ENCODE measurements around the gene NDUFB8.

Gene NDUFB8

DNA sequence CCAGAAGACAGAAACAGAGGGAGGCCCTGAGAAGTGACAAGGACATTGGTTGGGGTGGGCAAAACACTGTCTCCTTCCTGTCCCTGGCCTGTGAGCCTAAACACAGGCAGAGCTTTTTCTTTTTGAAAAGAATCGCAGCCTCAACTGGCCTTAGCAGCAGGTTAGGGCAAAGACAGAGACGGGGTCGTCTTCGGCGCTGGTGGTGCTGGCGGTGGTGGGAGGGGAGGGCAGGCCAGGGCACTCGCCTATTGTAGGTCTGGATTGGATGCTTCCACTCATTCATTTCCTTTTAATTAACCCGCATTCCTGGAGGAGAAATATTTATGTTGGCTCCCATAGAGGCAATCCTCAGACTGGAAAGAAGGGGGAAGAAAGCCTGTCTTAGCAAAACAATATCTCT is 44.3 kb downstream of the NDUFB8 start:
- Histone ChIP-seq H3K36me3 (ENCODE audit: insufficient read depth) (no peaks in the 10 kb centered on the region), H3K27me3 (ENCODE audit: insufficient read depth, low read depth) (no peaks in the 10 kb centered on the region), H3K4me1 (ENCODE audit: low read depth, poor library complexity, severe bottlenecking) (peaks cover 10% of the 10 kb centered on the region), H3K27ac (no peak overlapping the region), H3K79me2 (ENCODE audit: insufficient read depth, low read depth) (no peaks in the 10 kb centered on the region), H3K9ac (no peak overlapping the region), H3K4me2 (no peak overlapping the region), H3K4me3 (IDR thresholded peaks at IDR 0.05; ENCODE audit: insufficient read depth, low read depth, low read length) (no peak overlapping the region), H4K20me1 (ENCODE audit: insufficient read depth) (no peaks in the 10 kb centered on the region), H2AFZ (ENCODE audit: low read depth) (no peak overlapping the region)
- TF ChIP-seq, protein P1, sequence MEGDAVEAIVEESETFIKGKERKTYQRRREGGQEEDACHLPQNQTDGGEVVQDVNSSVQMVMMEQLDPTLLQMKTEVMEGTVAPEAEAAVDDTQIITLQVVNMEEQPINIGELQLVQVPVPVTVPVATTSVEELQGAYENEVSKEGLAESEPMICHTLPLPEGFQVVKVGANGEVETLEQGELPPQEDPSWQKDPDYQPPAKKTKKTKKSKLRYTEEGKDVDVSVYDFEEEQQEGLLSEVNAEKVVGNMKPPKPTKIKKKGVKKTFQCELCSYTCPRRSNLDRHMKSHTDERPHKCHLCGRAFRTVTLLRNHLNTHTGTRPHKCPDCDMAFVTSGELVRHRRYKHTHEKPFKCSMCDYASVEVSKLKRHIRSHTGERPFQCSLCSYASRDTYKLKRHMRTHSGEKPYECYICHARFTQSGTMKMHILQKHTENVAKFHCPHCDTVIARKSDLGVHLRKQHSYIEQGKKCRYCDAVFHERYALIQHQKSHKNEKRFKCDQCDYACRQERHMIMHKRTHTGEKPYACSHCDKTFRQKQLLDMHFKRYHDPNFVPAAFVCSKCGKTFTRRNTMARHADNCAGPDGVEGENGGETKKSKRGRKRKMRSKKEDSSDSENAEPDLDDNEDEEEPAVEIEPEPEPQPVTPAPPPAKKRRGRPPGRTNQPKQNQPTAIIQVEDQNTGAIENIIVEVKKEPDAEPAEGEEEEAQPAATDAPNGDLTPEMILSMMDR (conservative IDR thresholded peaks at IDR 0.05; ENCODE audit: low read depth, low read length), result no peak

DNA sequence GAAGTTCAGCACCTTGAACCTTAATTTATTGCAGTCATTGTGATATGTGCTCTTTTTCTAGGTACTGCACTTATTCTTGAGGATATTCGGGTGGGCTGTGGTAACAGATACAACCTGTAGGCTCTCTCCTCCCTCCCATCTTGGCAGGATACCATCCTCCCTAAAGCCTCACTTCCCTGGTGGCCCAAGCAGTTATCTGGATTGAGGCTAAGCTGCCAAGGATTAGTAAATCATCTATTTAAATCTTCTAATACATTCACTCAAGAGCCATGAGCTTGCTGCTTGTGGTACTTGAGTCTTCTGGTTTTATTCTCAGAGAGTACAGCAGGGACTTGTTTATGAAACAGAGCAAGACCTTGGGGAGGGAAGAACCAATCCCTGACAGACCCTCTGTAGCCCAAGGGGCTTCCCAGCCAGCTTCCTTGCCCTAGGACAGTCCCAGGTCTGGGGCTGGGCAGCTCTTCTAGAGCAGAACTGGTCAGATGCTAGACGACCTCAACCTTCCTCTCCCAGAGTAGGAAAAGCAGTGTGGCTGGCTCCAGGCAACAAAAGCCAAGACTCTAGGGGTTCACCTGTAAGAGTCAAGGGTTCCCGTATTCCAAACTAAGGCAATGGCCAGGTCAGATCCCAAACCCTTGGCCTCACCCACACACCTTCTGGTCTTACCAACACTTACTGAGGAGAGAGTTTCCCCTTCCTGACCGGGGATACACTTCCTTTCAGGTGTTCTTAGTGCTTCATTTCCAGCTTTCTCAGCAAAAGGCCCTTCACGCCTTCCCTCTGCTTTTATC is 45.6 kb downstream of the NDUFB8 start:
- Histone ChIP-seq H3K4me1 (ENCODE audit: low read depth, poor library complexity, severe bottlenecking) (peaks cover 10% of the 10 kb centered on the region), H3K79me2 (ENCODE audit: insufficient read depth, low read depth) (no peaks in the 10 kb centered on the region), H3K4me2 (no peak overlapping the region), H3K9ac (no peak overlapping the region), H3K4me3 (IDR thresholded peaks at IDR 0.05; ENCODE audit: insufficient read depth, low read depth, low read length) (no peak overlapping the region), H3K36me3 (ENCODE audit: insufficient read depth) (no peaks in the 10 kb centered on the region), H3K27ac (no peak overlapping the region), H4K20me1 (ENCODE audit: insufficient read depth) (no peaks in the 10 kb centered on the region), H2AFZ (ENCODE audit: low read depth) (no peak overlapping the region), H3K27me3 (ENCODE audit: insufficient read depth, low read depth) (peaks cover 3% of the 10 kb centered on the region; the same call in 1 of the 2 replicates)
- TF ChIP-seq, protein P1 (conservative IDR thresholded peaks at IDR 0.05; ENCODE audit: low read depth, low read length), result no peak

DNA sequence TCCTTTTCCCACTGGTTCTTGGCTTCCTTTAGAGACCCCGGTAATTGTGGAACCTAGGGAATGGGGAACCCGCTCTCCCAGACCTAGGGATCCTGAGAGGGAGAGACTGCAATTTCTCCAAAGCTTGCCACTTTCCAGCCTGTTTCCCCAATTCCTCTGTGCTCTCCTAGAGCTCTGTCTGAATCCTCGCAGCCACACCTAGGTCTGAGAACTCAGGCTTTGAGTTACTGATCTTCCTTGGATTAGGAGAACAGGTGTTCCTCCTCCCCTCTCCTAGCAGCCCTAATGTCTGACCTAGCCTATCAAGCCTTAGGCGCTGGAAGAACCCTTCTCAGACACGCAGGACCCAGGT is 46.9 kb downstream of the NDUFB8 start:
- TF ChIP-seq, protein P1 (conservative IDR thresholded peaks at IDR 0.05; ENCODE audit: low read depth, low read length), result 0 out of 2 replicates have a peak, but pooled peaks have one; percentile 55
- peaks cover 3% of the 10 kb centered on the region; the same call in 1 of the 2 replicates for H3K27me3 ChIP-seq (ENCODE audit: insufficient read depth, low read depth)
- peaks cover 10% of the 10 kb centered on the region for H3K4me1 ChIP-seq (ENCODE audit: low read depth, poor library complexity, severe bottlenecking)
- H3K36me3 ChIP-seq (ENCODE audit: insufficient read depth), result no peaks in the 10 kb centered on the region
- H3K27ac ChIP-seq, result no peak overlapping the region
- peak overlapping the region; percentile 83 for H3K4me2 ChIP-seq
- no peaks in the 10 kb centered on the region for H4K20me1 ChIP-seq (ENCODE audit: insufficient read depth)
- H3K4me3 ChIP-seq (IDR thresholded peaks at IDR 0.05; ENCODE audit: insufficient read depth, low read depth, low read length), result no peak overlapping the region
- peak overlapping the region; percentile 46; the same call in 1 of the 2 replicates for H3K9ac ChIP-seq
- H3K79me2 ChIP-seq (ENCODE audit: insufficient read depth, low read depth), result no peaks in the 10 kb centered on the region
- H2AFZ ChIP-seq (ENCODE audit: low read depth), result peak overlapping the region; percentile 87

DNA sequence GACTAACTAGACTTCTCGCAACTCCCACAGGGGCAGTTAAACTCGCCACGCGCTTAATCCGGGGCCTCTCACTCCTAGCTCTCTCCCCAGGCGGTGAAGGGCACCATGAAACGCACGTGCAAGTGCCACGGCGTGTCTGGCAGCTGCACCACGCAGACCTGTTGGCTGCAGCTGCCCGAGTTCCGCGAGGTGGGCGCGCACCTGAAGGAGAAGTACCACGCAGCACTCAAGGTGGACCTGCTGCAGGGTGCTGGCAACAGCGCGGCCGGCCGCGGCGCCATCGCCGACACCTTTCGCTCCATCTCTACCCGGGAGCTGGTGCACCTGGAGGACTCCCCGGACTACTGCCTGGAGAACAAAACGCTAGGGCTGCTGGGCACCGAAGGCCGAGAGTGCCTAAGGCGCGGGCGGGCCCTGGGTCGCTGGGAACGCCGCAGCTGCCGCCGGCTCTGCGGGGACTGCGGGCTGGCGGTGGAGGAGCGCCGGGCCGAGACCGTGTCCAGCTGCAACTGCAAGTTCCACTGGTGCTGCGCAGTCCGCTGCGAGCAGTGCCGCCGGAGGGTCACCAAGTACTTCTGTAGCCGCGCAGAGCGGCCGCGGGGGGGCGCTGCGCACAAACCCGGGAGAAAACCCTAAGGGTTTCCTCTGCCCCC is 47.4 kb downstream of the NDUFB8 start:
- peak overlapping the region; percentile 46; the same call in 1 of the 2 replicates for H3K9ac ChIP-seq

More for the DNA sequence above, 47.4 kb downstream of the NDUFB8 start:
- peaks cover 3% of the 10 kb centered on the region; the same call in 1 of the 2 replicates for H3K27me3 ChIP-seq (ENCODE audit: insufficient read depth, low read depth)
- no peaks in the 10 kb centered on the region for H3K36me3 ChIP-seq (ENCODE audit: insufficient read depth)
- peak overlapping the region; percentile 87 for H2AFZ ChIP-seq (ENCODE audit: low read depth)
- H3K27ac ChIP-seq, result no peak overlapping the region
- H3K79me2 ChIP-seq (ENCODE audit: insufficient read depth, low read depth), result no peaks in the 10 kb centered on the region
- TF ChIP-seq, protein P1 (conservative IDR thresholded peaks at IDR 0.05; ENCODE audit: low read depth, low read length), result peak; percentile 88
- H3K4me3 ChIP-seq (IDR thresholded peaks at IDR 0.05; ENCODE audit: insufficient read depth, low read depth, low read length), result no peak overlapping the region
- H3K4me1 ChIP-seq (ENCODE audit: low read depth, poor library complexity, severe bottlenecking), result peaks cover 10% of the 10 kb centered on the region
- peak overlapping the region; percentile 83 for H3K4me2 ChIP-seq
- no peaks in the 10 kb centered on the region for H4K20me1 ChIP-seq (ENCODE audit: insufficient read depth)
